GM12873 (cell line): ENCODE results near the gene OR2T11.

Experiments
- CTCF ChIP-seq: IDR thresholded peaks from 2 replicates; pipeline ENCODE4 v1.5.1; 2012; ENCODE audit warnings: low read depth, mild to moderate bottlenecking, moderate library complexity, low read length, control low read depth; ENCODE audit not compliant: insufficient read depth; ENCODE audit errors: missing control alignments

Gene OR2T11

DNA sequence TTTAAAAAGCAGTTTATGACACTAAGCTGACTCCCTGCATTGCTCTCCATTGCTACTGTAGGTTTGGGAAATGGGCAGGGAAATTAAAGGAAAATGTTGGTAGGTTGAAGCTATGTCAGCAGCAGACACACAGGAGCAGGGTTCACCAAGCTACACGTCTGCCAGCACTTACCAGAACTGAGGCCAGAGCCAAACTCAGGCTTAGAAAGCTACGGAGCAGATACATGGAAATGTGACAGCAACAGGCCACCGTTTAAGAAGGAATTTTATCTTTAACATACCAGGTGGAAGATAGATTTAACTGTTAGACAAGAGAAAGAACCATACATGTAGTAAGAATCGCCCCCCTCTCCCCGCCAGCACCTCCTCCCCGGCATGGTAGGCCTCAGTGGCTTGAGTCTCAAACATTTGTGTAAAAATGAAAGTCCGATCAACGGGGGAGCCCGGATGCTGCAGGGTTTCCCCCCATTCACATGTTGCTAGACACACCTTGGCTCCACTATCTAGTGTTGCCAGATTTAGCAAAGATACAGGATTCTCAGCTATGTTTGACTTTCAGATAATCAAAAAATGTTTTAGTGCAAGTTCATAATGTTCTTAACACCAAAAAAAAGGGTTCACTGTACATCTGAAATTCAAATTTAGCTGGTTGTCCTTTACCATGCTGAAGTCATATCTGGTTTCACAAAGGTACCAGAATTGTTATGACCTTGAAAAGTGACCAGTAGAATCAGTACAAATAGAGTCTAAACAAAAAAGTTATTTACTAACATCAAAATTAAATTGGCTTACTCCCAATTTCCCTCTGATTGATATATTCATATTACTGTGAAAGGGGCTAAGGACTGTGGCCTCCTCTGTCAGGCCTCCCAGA, 6.7 kb downstream of the OR2T11 start:
- no peak for TF ChIP-seq CTCF

DNA sequence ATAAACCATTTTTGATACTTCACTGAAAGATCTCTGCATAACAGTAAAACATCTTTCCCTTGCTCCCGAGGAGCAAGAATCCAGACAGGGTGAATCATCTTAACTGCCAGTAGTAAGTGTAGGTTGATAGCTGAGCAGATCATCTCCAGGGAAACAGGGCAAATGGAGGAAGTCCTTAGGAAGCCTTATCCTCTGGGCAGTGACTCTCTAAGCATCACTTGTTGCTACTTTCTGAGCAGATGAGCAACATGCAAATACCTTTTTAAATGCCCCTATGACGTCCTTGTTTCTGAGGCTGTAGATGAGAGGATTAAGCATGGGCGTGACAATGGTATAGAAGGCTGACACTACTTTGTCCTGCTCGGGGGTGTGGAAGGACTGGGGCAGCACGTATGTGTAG, 8.9 kb downstream of the OR2T11 start:
- TF ChIP-seq CTCF = no peak

DNA sequence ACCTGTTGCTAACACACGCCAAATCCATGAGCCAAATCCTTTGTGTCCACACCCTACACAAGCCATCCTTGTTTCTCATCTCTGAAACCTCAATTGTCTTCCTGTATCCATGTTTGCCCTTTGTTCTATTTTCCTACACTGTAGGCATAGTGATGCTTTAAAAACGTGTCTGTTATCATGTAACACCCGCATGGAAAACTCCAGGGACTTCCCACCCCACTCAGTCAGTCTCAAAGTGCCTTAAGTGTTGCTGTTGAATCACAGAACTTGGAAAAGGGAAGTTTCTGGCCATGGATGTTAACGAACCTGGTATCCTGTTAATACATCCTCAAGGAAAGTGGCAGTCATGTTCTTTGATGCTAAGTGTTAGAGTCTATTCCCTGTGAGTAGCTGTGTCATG, 9.7 kb downstream of the OR2T11 start:
- TF ChIP-seq CTCF = no peak

- TF ChIP-seq CTCF = peak; percentile 58
Measured at GRCh38 chr1:248622570-248623001, 12.3 kb downstream of the OR2T11 start.

DNA sequence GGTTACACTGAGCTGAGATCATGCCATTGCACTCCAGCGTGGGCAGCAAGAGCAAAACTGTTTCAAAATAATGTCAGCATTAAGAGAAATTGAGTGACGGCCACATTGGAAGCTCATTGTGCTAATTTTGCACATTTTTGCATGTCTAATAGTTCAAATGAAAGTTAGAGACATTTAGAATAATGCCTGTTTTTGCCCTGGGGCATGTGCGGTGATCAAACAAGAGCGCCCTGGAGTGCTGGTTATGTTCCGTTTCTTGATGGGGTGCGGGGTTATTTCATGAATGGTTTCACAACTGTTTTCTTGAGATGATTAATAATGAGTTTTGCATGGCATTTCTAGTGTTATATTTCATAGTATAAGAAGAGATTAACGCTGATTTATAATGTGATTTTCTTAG, 13.1 kb downstream of the OR2T11 start:
- TF ChIP-seq CTCF = no peak

- peak; percentile 78 for TF ChIP-seq CTCF
Measured at GRCh38 chr1:248618878-248619277, 16.0 kb downstream of the OR2T11 start.

DNA sequence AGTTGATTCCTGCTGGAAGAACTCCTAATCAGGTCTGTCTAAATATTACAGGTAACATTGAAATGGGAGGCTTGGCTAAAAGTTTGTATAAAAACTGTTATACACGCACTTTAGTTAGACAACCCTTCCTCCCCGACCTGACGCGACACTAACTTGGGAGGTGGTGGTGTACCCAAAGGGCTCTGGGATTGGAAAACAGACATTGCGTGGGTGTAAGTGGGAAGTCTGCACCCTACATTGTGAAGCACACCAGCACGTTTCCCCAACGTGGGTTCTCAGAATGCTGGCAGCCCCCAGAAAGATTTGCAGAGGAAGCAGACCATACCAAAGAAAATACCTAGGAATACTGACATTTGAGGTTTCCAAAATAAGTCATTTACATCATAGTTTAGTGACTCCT, 16.8 kb downstream of the OR2T11 start:
- no peak for TF ChIP-seq CTCF
